GM12892 (cell line): ENCODE data around the gene NAALADL2.

Experiments used
- POLR2AphosphoS5 ChIP-seq: IDR thresholded peaks from 2 replicates; pipeline ENCODE4 v1.6.1; 2011; ENCODE audit warnings: low read depth, low read length, control low read depth
- TAF1 ChIP-seq: IDR thresholded peaks from 2 replicates; pipeline ENCODE4 v1.6.1; 2011; ENCODE audit warnings: low read depth, mild to moderate bottlenecking, control low read depth, low read length, borderline replicate concordance

DNA sequence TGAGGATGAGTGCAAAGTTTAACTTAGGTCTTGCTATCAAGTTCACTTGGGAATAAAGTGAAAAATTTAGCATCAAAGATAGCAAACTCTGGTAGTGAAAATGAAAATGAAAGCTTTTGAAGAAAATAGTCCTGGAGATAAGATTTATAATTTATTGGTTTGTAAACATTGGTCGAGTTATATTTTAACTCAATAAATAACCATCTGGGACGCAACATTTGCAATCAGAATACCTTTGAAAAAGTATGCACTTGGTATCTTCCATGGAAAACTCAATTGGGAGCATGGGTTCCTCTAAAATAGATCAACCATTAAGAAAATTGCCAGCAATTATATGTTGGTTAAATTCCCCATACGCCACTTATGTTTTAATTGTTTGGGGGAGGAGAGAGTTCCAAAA is 209.5 kb downstream of the NAALADL2 start:
- TF ChIP-seq POLR2AphosphoS5 (no peak), TAF1 (no peak)
